HCT116 (cell line): Measurements from ENCODE around the gene TGM2. TPM values are rescaled to one million over a fixed set of nuclear protein-coding genes. Genes with fewer than 3 reads are reported as not detected.
A peak's percentile ranks its signal among the peaks of the same experiment; 100 is the strongest.

ENCODE experiments used
- ATAC-seq: fragments of 200-7000 bp; cut with Tn5 transposase; 2 replicates; pipeline ENCODE4 v1.9.1; 2020; ENCODE audit warnings: mild to moderate bottlenecking, moderate library complexity
- BruUV-seq: library from RNA; stranded (reverse); fragments of 400-500 nt; replicated peaks from 2 replicates; lab custom pipeline; 2021; lab: Mats Ljungman, UMichigan
- CTCF ChIA-PET: fragments of 300-600 bp; sonication (Branson Sonifier 250); formaldehyde crosslinking; loops from one replicate; lab custom pipeline; 2021; ENCODE audit warnings: antibody characterized with exemption; lab: Charles Lee
- POLR2A ChIA-PET: fragments of 300-600, 350-600 bp; sonication (Branson Sonifier 250); formaldehyde crosslinking; loops from one replicate; lab custom pipeline; 2021; ENCODE audit warnings: antibody characterized with exemption; lab: Charles Lee
- RAD21 ChIA-PET, 2 experiments: fragments of 300-600 bp; sonication (Branson Sonifier 250); formaldehyde crosslinking; loops; one replicate each; lab custom pipeline; 2023; ENCODE audit warnings: low total read pairs in 2 of 2; ENCODE audit not compliant: uncharacterized antibody in 2 of 2, unreplicated experiment in 2 of 2, low non-redundant PET in 1 of 2; lab: Charles Lee
- DNase-seq: peaks from one replicate; pipeline ENCODE4 v3.0.0-alpha.2; 2010; ENCODE audit warnings: low read depth, low spot score
- H2AFZ ChIP-seq: fragments of 200-600 bp; shearing (Covaris generic), sonication (generic); 2 replicates; pipeline ENCODE4 v1.6.1; 2017; ENCODE audit warnings: low read depth, mixed run types, mixed read lengths, antibody characterized with exemption, low read length; ENCODE audit not compliant: poor library complexity, severe bottlenecking
- H3K27ac ChIP-seq: 2 replicates; pipeline ENCODE4 v1.5.1; 2012; ENCODE audit warnings: low read depth, low read length
- H3K27me3 ChIP-seq: fragments of 200-600 bp; sonication (generic); 2 replicates; pipeline ENCODE4 v1.6.1; 2016; ENCODE audit warnings: mixed run types, low read length, mixed read lengths; ENCODE audit not compliant: insufficient read depth
- H3K36me3 ChIP-seq, 2 experiments: fragments of 200-500 bp in 1 of 2; fragments of 200-600 bp in 1 of 2; sonication (Bioruptor generic) in 1 of 2; sonication (generic) in 1 of 2; 2 replicates each; pipeline versions ENCODE4 v1.5.1 to v1.6.1; 2014 to 2016; ENCODE audit warnings: low read length in 2 of 2, inconsistent platforms in 1 of 2, mixed read lengths in 1 of 2, mixed run types in 1 of 2; ENCODE audit not compliant: insufficient read depth in 2 of 2, control insufficient read depth in 1 of 2
- H3K4me1 ChIP-seq, 2 experiments: fragments of 200-600 bp in 1 of 2; sonication (generic) in 1 of 2; 2 replicates each; pipeline versions ENCODE4 v1.5.1 to v1.6.1; 2012 to 2017; ENCODE audit warnings: low read length in 2 of 2, inconsistent platforms in 1 of 2, mild to moderate bottlenecking in 1 of 2, mixed read lengths in 1 of 2, mixed run types in 1 of 2, moderate library complexity in 1 of 2; ENCODE audit not compliant: insufficient read depth in 2 of 2, control insufficient read depth in 1 of 2
- H3K4me2 ChIP-seq: fragments of 200-600 bp; sonication (generic); 2 replicates; pipeline ENCODE4 v1.6.1; 2017; ENCODE audit warnings: mixed run types, low read length, mixed read lengths
- H3K4me3 ChIP-seq, 2 experiments: fragments of 200-600 bp in 1 of 2; sonication (generic) in 1 of 2; replicated peaks in 1 of 2; 2 replicates each; pipeline ENCODE4 v1.5.1; 2011 to 2016; ENCODE audit warnings: low read length in 2 of 2, control low read depth in 1 of 2, low read depth in 1 of 2, mild to moderate bottlenecking in 1 of 2, mixed read lengths in 1 of 2, mixed run types in 1 of 2
- H3K79me2 ChIP-seq: fragments of 200-600 bp; sonication (generic); 2 replicates; pipeline ENCODE4 v1.6.1; 2017; ENCODE audit warnings: mild to moderate bottlenecking, mixed run types, low read length, moderate library complexity, mixed read lengths; ENCODE audit not compliant: insufficient read depth
- H3K9ac ChIP-seq: fragments of 200-600 bp; sonication (generic); 2 replicates; pipeline ENCODE4 v1.6.1; 2016; ENCODE audit warnings: low read length, mixed read lengths
- H3K9me2 ChIP-seq: fragments of 200-600 bp; sonication (generic), shearing (Covaris generic); 2 replicates; pipeline ENCODE4 v1.6.1; 2017; ENCODE audit warnings: mixed run types, mild to moderate bottlenecking, moderate library complexity; ENCODE audit not compliant: insufficient read depth
- H3K9me3 ChIP-seq, 2 experiments: fragments of 200-500 bp in 1 of 2; fragments of 200-600 bp in 1 of 2; sonication (Bioruptor generic) in 1 of 2; sonication (generic) in 1 of 2; 2 replicates each; pipeline ENCODE4 v1.6.1; 2014 to 2017; ENCODE audit warnings: low read length in 2 of 2, mixed read lengths in 2 of 2, inconsistent platforms in 1 of 2, low read depth in 1 of 2, mild to moderate bottlenecking in 1 of 2, mixed run types in 1 of 2, moderate library complexity in 1 of 2; ENCODE audit not compliant: control insufficient read depth in 1 of 2, insufficient read depth in 1 of 2
- H4K20me1 ChIP-seq: fragments of 200-600 bp; sonication (generic), shearing (Covaris generic); 2 replicates; pipeline ENCODE4 v1.6.1; 2017; ENCODE audit warnings: mixed run types, mild to moderate bottlenecking, moderate library complexity; ENCODE audit not compliant: insufficient read depth
- ATF3 ChIP-seq: IDR thresholded peaks from 2 replicates; pipeline ENCODE4 v1.6.1; 2012
- CEBPB ChIP-seq: IDR thresholded peaks from 2 replicates; pipeline ENCODE4 v1.6.1; 2012; ENCODE audit warnings: low read depth
- CTCF ChIP-seq, 3 experiments: fragments of 200-600 bp in 1 of 3; sonication (generic) in 1 of 3; IDR thresholded peaks in 2 of 3; conservative IDR thresholded peaks in 1 of 3; 2 replicates each; pipeline ENCODE4 v1.5.1; 2012 to 2017; ENCODE audit warnings: low read depth in 2 of 3, low read length in 2 of 3, antibody characterized with exemption in 1 of 3, borderline replicate concordance in 1 of 3, control low read depth in 1 of 3, mild to moderate bottlenecking in 1 of 3, mixed read lengths in 1 of 3, mixed run types in 1 of 3, moderate library complexity in 1 of 3; ENCODE audit not compliant: insufficient read depth in 1 of 3
- JUND ChIP-seq: IDR thresholded peaks from 2 replicates; pipeline ENCODE4 v1.6.1; 2012
- MAX ChIP-seq: IDR thresholded peaks from 2 replicates; pipeline ENCODE4 v1.6.1; 2012
- POLR2AphosphoS5 ChIP-seq: IDR thresholded peaks from 2 replicates; pipeline ENCODE4 v1.6.1; 2011; ENCODE audit warnings: mild to moderate bottlenecking, low read depth, low read length, moderate library complexity
- RAD21 ChIP-seq: IDR thresholded peaks from 2 replicates; pipeline ENCODE4 v1.6.1; 2012; ENCODE audit warnings: low read depth, mild to moderate bottlenecking
- intact Hi-C: fragments of 100-400 bp; cut with micrococcal nuclease; formaldehyde crosslinking; loops from 2 replicates; pipeline ENCODE4 v1.10.0; 2022
- total RNA-seq: library from RNA; stranded (reverse); gene quantifications from one replicate; pipeline ENCODE4 v1.2.1, GENCODE V29; 2021; ENCODE audit not compliant: unreplicated experiment

The TGM2 gene
- total RNA-seq, 1 experiment from 2014 or later = 6.1 TPM

- Histone ChIP-seq H3K27me3 (no peaks in the 10 kb centered on the region), H3K4me3 (no peak overlapping the region), H4K20me1 (no peaks in the 10 kb centered on the region), H3K9ac (0 out of 2 replicates have a peak overlapping the region, but pooled peaks have one; percentile 4), H3K4me1 (peaks cover 18 to 42% of the 10 kb centered on the region in 2 experiments; a peak in 3 of 4 replicates), H3K27ac (no peak overlapping the region), H3K4me2 (peak overlapping the region; percentile 44)
- no TSS peak for BruUV-seq
- RAD21 ChIA-PET = no interaction called here
- intact Hi-C loops = loop anchor here (10.0 kb wide), 1 partner anchor 603 kb away; no protein-coding TSS in a partner anchor
- TF ChIP-seq JUND (no peak), RAD21 (no peak), ATF3 (no peak), MAX (no peak), CEBPB (peak; percentile 78), CTCF (IDR thresholded peaks at IDR 0.05 in 2 of 3, conservative IDR thresholded peaks at IDR 0.05 in 1 of 3; ENCODE audit: borderline replicate concordance in 1 of 3, insufficient read depth in 1 of 3, low read depth in 2 of 3, low read length in 2 of 3) (no peak), POLR2AphosphoS5 (no peak)
- TF ChIP-seq, all 23 proteins: peak for 1
- CTCF ChIA-PET = interaction anchor here (1.0 kb wide), 1 partner anchor 54 kb away, joined by 3 read pairs; no protein-coding TSS in a partner anchor
- H2AFZ ChIP-seq = peak overlapping the region; percentile 12
- H3K79me2 ChIP-seq = no peaks in the 10 kb centered on the region
- H3K36me3 ChIP-seq = no peaks in the 10 kb centered on the region
- POLR2A ChIA-PET = no interaction called here
- H3K9me2 ChIP-seq = no peaks in the 10 kb centered on the region
- H3K9me3 ChIP-seq = no peaks in the 10 kb centered on the region
- DNase-seq (no peak), ATAC-seq (peak; percentile 20; the same call in 1 of the 2 replicates)
Observed at GRCh38 chr20:38167851-38168760, 3.0 kb upstream of the TGM2 start.
